ENCODE data around the gene MBIP.

DNA sequence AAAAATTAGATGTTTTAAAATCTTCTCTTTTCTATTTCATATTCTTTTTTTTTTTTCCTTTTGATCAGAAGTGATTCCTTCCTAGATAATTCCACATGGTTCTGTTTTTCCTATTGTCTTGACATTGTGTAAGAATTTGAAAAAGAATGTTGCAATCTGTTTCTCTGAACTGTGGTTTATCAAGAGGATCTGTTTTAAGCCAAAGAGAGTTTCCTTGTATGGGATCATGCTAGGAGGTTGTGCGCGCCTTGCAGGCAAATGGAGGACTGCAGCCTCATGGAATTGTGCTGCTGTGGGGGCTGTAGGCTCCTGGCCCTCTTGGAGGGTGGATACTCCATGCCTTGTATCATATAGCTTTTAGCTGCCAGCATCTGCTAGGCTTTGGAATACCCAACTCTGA is 43.3 kb upstream of the MBIP start:
- no peak for TF ChIP-seq GATA3 (IDR thresholded peaks at IDR 0.05; ENCODE audit: low read depth, low read length)
- no peak for TF ChIP-seq GATA2 (IDR thresholded peaks at IDR 0.05; ENCODE audit: low read depth, low read length)

All from SH-SY5Y (cell line).